Sigmoid colon (tissue), 4 donors: ENCODE results near the gene RNU7-1.

ENCODE experiments used
- EP300 ChIP-seq, 4 donors: sonication (generic); formaldehyde crosslinking; IDR thresholded peaks; one replicate each; pipeline ENCODE4 v1.6.1; 2017; ENCODE audit warnings: antibody characterized with exemption in 4 of 4
- POLR2A ChIP-seq, 2 donors: fragments of 450-650 bp; IDR thresholded peaks; one replicate each; pipeline ENCODE4 v1.6.1; 2016; ENCODE audit warnings: antibody characterized with exemption in 2 of 2, mild to moderate bottlenecking in 2 of 2, moderate library complexity in 2 of 2
- POLR2AphosphoS5 ChIP-seq, 4 donors: sonication (generic); formaldehyde crosslinking; IDR thresholded peaks; one replicate each; pipeline ENCODE4 v1.6.1; 2017; ENCODE audit warnings: antibody characterized with exemption in 4 of 4
- TF ChIP-seq, protein P1 (sequence below), 4 experiments: fragments of 450-650 bp in 3 of 4; fragments of 200-600 bp in 1 of 4; IDR thresholded peaks; one replicate each; pipeline ENCODE4 v1.5.1; 2016 to 2019; ENCODE audit warnings: antibody characterized with exemption in 4 of 4, mild to moderate bottlenecking in 3 of 4, moderate library complexity in 2 of 4

DNA sequence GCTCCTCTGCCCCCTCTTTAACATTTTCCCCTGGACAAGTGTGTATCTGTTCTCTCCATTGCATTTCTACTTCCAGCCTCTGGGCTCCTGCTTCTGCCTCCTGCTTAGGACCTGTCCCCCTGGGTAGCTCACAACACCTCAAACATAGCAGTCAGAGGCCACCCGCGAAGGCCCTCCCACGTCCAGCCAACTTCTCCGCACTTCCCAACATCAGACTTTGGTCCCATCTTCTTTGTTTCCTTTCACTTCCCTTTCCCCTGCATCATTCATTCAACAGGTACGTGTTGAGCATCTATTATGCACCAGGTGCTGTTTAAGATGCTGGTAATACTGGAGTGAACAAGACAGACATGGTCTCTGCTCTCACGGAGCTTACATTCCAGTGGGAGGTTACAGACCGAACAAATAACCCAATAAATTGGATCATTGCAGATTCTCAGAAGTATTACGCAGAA is 3.3 kb downstream of the RNU7-1 start:
- TF ChIP-seq, protein P1, sequence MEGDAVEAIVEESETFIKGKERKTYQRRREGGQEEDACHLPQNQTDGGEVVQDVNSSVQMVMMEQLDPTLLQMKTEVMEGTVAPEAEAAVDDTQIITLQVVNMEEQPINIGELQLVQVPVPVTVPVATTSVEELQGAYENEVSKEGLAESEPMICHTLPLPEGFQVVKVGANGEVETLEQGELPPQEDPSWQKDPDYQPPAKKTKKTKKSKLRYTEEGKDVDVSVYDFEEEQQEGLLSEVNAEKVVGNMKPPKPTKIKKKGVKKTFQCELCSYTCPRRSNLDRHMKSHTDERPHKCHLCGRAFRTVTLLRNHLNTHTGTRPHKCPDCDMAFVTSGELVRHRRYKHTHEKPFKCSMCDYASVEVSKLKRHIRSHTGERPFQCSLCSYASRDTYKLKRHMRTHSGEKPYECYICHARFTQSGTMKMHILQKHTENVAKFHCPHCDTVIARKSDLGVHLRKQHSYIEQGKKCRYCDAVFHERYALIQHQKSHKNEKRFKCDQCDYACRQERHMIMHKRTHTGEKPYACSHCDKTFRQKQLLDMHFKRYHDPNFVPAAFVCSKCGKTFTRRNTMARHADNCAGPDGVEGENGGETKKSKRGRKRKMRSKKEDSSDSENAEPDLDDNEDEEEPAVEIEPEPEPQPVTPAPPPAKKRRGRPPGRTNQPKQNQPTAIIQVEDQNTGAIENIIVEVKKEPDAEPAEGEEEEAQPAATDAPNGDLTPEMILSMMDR (IDR thresholded peaks at IDR 0.05): no peak
- TF ChIP-seq EP300 (IDR thresholded peaks at IDR 0.05): no peak
- TF ChIP-seq POLR2A (IDR thresholded peaks at IDR 0.05): no peak
- TF ChIP-seq POLR2AphosphoS5 (IDR thresholded peaks at IDR 0.05): no peak
